Limb (tissue), 2 donors: ENCODE results near the gene ZWILCH.
"Not testable (repeated sequence)": the region's sequence is repeated elsewhere in the genome, so short reads cannot be mapped to it uniquely, and the experiment has no call there.

Experiments
- DNase-seq, 2 donors: peaks; one replicate each; pipeline ENCODE4 v3.0.0-alpha.2; 2016; ENCODE audit errors: extremely low spot score in 2 of 2

The ZWILCH gene

GRCh38 chr15:66504563-66505429 lies at the start of gene ZWILCH, which contains the start of gene RPL4:
Gene ZWILCH, plus strand, starts transcription at chr15:66505326. Its CDS starts 13 bp downstream, at chr15:66505339.
Gene RPL4, minus strand, starts transcription at chr15:66504855. Its CDS starts 65 bp downstream, at chr15:66504790.
- peak; percentile 84 to 86 for DNase-seq

GRCh38 chr15:66456211-66456610 lies 48.9 kb upstream of the ZWILCH start:
- DNase-seq, result no peak

GRCh38 chr15:66459818-66460615 lies 45.1 kb upstream of the ZWILCH start:
- DNase-seq, result no peak

- not testable (repeated sequence) for DNase-seq
These were observed 43.8 kb upstream of the ZWILCH start for GRCh38 chr15:66461294-66461693.

- DNase-seq, result no peak
These were observed 43.2 kb upstream of the ZWILCH start for GRCh38 chr15:66461917-66462316.

- no peak for DNase-seq
These were observed 42.5 kb upstream of the ZWILCH start for GRCh38 chr15:66462627-66463026.

- not testable (repeated sequence) for DNase-seq
These were observed 39.8 kb upstream of the ZWILCH start for GRCh38 chr15:66465294-66465693.

- DNase-seq, result not testable (repeated sequence)
These were observed 37.7 kb upstream of the ZWILCH start for GRCh38 chr15:66467162-66468040.

GRCh38 chr15:66470825-66471224 lies 34.3 kb upstream of the ZWILCH start:
- not testable (repeated sequence) for DNase-seq

GRCh38 chr15:66472176-66472999 lies 32.7 kb upstream of the ZWILCH start:
- peak in 1 of 2 donors; percentile 8 for DNase-seq

GRCh38 chr15:66474135-66474534 lies 31.0 kb upstream of the ZWILCH start:
- DNase-seq, result no peak

GRCh38 chr15:66474963-66475362 lies 30.2 kb upstream of the ZWILCH start:
- DNase-seq, result no peak

- DNase-seq, result no peak
These were observed 28.6 kb upstream of the ZWILCH start for GRCh38 chr15:66476535-66476934.

- no peak for DNase-seq
These were observed 28.1 kb upstream of the ZWILCH start for GRCh38 chr15:66477011-66477410.

- no peak for DNase-seq
These were observed 24.9 kb upstream of the ZWILCH start for GRCh38 chr15:66480267-66480666.

GRCh38 chr15:66481107-66481856 lies 23.8 kb upstream of the ZWILCH start:
- no peak for DNase-seq

- no peak for DNase-seq
These were observed 22.6 kb upstream of the ZWILCH start for GRCh38 chr15:66482539-66482938.

GRCh38 chr15:66483131-66483566 lies 22.0 kb upstream of the ZWILCH start:
- no peak for DNase-seq

- DNase-seq, result no peak
These were observed 20.5 kb upstream of the ZWILCH start for GRCh38 chr15:66484539-66485112.
